ENCODE measurements around the gene PRX.

Gene PRX

GRCh38 chr19:40360020-40360707 lies 53.0 kb downstream of the PRX start:
- no peak for DNase-seq

- DNase-seq = no peak
Measured at GRCh38 chr19:40358773-40359172, 54.4 kb downstream of the PRX start.

- no peak for DNase-seq
Measured at GRCh38 chr19:40357640-40358039, 55.5 kb downstream of the PRX start.

- DNase-seq = no peak
Measured at GRCh38 chr19:40356681-40357595, 56.2 kb downstream of the PRX start.

GRCh38 chr19:40355975-40356680 lies 57.0 kb downstream of the PRX start:
- DNase-seq = no peak

- DNase-seq = no peak
Measured at GRCh38 chr19:40348961-40349507, 64.1 kb downstream of the PRX start.

GRCh38 chr19:40348125-40348913 lies 64.9 kb downstream of the PRX start, which contains the start of the genes C19orf47 and PLD3:
Gene C19orf47 (minus strand): TSS chr19:40348397. CDS start chr19:40341857, 6,540 bp downstream.
Gene PLD3 (plus strand): TSS chr19:40348695. CDS start chr19:40366484, 17,789 bp downstream.
- peak; percentile 97 to 99 for DNase-seq

- no peak for DNase-seq
Measured at GRCh38 chr19:40344422-40344821, 68.8 kb downstream of the PRX start.
